ENCODE data around the gene SPX.

SPX gene

GRCh38 chr12:21526053-21526452 is at the start of gene SPX:
Gene SPX (plus strand): TSS chr12:21526296. CDS start chr12:21526473, 177 bp downstream.
- DNase-seq: no peak

GRCh38 chr12:21476949-21477348 is 49.1 kb upstream of the SPX start:
- DNase-seq: no peak

GRCh38 chr12:21478756-21479455 is 47.2 kb upstream of the SPX start:
- DNase-seq: no peak

GRCh38 chr12:21483531-21483930 is 42.6 kb upstream of the SPX start:
- DNase-seq: no peak

- DNase-seq: no peak
Measured at GRCh38 chr12:21485998-21486397, 40.1 kb upstream of the SPX start.

GRCh38 chr12:21499765-21500164 is 26.3 kb upstream of the SPX start:
- no peak for DNase-seq

- no peak for DNase-seq
Measured at GRCh38 chr12:21500786-21501257, 25.3 kb upstream of the SPX start.

- peak; percentile 30 for DNase-seq
Measured at GRCh38 chr12:21501258-21502163, 24.6 kb upstream of the SPX start, which contains the start of the genes GOLT1B and RECQL. Gene GOLT1B (plus strand): TSS chr12:21501789. CDS start chr12:21501924, 135 bp downstream. Gene RECQL (minus strand): TSS chr12:21501635. CDS start chr12:21499570, 2,065 bp downstream.

GRCh38 chr12:21502164-21502496 is 24.0 kb upstream of the SPX start:
- DNase-seq: no peak

GRCh38 chr12:21502872-21503271 is 23.2 kb upstream of the SPX start:
- DNase-seq: no peak

GRCh38 chr12:21505888-21506287 is 20.2 kb upstream of the SPX start:
- no peak for DNase-seq

- DNase-seq: no peak
Measured at GRCh38 chr12:21507849-21508248, 18.2 kb upstream of the SPX start.

- DNase-seq: no peak
Measured at GRCh38 chr12:21509768-21510167, 16.3 kb upstream of the SPX start.

GRCh38 chr12:21516281-21516680 is 9.8 kb upstream of the SPX start:
- no peak for DNase-seq

GRCh38 chr12:21518451-21518850 is 7.6 kb upstream of the SPX start:
- DNase-seq: no peak

- DNase-seq: no peak
Measured at GRCh38 chr12:21521541-21521940, 4.6 kb upstream of the SPX start.

- DNase-seq: no peak
Measured at GRCh38 chr12:21523148-21523547, 2.9 kb upstream of the SPX start.

GRCh38 chr12:21526721-21527345 is 737 bp downstream of the SPX start:
- no peak for DNase-seq

GRCh38 chr12:21527451-21528180 is 1.5 kb downstream of the SPX start:
- no peak for DNase-seq

- DNase-seq: no peak
Measured at GRCh38 chr12:21528953-21529352, 2.9 kb downstream of the SPX start.

- DNase-seq: no peak
Measured at GRCh38 chr12:21529456-21529855, 3.4 kb downstream of the SPX start.

- DNase-seq: no peak
Measured at GRCh38 chr12:21538061-21538653, 12.1 kb downstream of the SPX start.

Data from cortex of kidney (tissue), 1 donor.